GM12892 (cell line): ENCODE data around the gene ENOX1.

Source experiments
- POLR2A ChIP-seq: IDR thresholded peaks from 2 replicates; pipeline ENCODE4 v1.6.1; 2011; ENCODE audit warnings: low read depth, low read length, control low read depth
- POLR2AphosphoS5 ChIP-seq: IDR thresholded peaks from 2 replicates; pipeline ENCODE4 v1.6.1; 2011; ENCODE audit warnings: low read depth, low read length, control low read depth

- TF ChIP-seq POLR2AphosphoS5 (no peak), POLR2A (no peak)
Observed at GRCh38 chr13:43267916-43268315, 518.9 kb downstream of the ENOX1 start.
